Cardiac muscle cell (in vitro differentiated cells and primary cell): ENCODE results near the gene OSBPL3. TPM values are rescaled to one million over a fixed set of nuclear protein-coding genes. Genes with fewer than 3 reads are reported as not detected.

Experiments
- DNase-seq, 2 donors: peaks; one replicate each; pipeline versions ENCODE4 v3.0.0 to v3.0.0-alpha.2; 2010 to 2017; ENCODE audit warnings: low read depth in 1 of 2, low spot score in 1 of 2
- H3K27ac ChIP-seq: fragments of 200-600 bp; sonication (generic); 2 replicates; pipeline ENCODE4 v1.5.1; 2016
- H3K27me3 ChIP-seq: fragments of 200-600 bp; sonication (generic); 2 replicates; pipeline ENCODE4 v1.6.0; 2016; ENCODE audit warnings: control low read depth
- H3K36me3 ChIP-seq: fragments of 200-600 bp; sonication (generic); 2 replicates; pipeline ENCODE4 v1.5.1; 2016; ENCODE audit warnings: control low read depth
- H3K4me1 ChIP-seq: fragments of 200-600 bp; sonication (generic); 2 replicates; pipeline ENCODE4 v1.8.1; 2017; ENCODE audit warnings: low read depth, mild to moderate bottlenecking, mixed run types
- H3K4me3 ChIP-seq: fragments of 200-600 bp; sonication (generic); 2 replicates; pipeline ENCODE4 v1.5.1; 2016; ENCODE audit warnings: mild to moderate bottlenecking
- H3K9me3 ChIP-seq: fragments of 200-600 bp; sonication (generic); 2 replicates; pipeline ENCODE4 v1.5.1; 2017; ENCODE audit warnings: low read depth, mild to moderate bottlenecking, control low read depth
- polyA plus RNA-seq: library from polyadenylated mRNA; unstranded; fragments of >200 nt; fragmentation: Nextera tagmentation; extraction: Ambion mirVana; gene quantifications from 2 replicates; pipeline ENCODE4 v1.2.1, GENCODE V29; 2016
- total RNA-seq: library from RNA; depleted of rRNA; stranded (reverse); fragments of >200 nt; gene quantifications from 2 replicates; pipeline ENCODE4 v1.2.3, GENCODE V29; 2016
- TF ChIP-seq, protein P1 (sequence below): IDR thresholded peaks from 2 replicates; pipeline ENCODE4 v1.5.1; 2012; ENCODE audit warnings: low read depth, mild to moderate bottlenecking, low read length

The OSBPL3 gene
- total and polyA plus RNA-seq, 2 experiments from 2014 or later: 7.5 to 8.2 TPM

DNA sequence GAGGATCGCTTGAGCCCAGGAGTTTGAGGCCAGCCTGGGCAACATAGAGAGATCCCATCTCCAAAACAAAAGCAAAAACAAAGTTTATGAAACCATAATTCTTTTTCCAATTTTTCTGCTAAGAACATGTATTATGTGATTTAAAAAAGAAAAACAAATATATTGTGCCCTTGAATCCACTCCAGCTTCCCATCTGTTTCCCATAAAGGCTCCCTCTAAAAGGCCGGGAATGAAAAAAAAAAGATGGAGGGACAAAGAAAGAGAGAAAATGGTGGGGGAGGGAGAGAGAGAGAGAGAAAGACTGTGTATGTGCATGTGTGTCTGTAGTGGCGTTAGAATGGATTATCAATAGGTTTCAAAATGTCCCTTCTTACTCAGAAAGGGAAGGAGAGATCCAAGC lies 202.2 kb downstream of the OSBPL3 start:
- Histone ChIP-seq H3K4me1 (no peaks in the 10 kb centered on the region), H3K27ac (no peak overlapping the region), H3K27me3 (no peaks in the 10 kb centered on the region), H3K4me3 (no peak overlapping the region), H3K36me3 (no peaks in the 10 kb centered on the region), H3K9me3 (no peaks in the 10 kb centered on the region)
- TF ChIP-seq, protein P1, sequence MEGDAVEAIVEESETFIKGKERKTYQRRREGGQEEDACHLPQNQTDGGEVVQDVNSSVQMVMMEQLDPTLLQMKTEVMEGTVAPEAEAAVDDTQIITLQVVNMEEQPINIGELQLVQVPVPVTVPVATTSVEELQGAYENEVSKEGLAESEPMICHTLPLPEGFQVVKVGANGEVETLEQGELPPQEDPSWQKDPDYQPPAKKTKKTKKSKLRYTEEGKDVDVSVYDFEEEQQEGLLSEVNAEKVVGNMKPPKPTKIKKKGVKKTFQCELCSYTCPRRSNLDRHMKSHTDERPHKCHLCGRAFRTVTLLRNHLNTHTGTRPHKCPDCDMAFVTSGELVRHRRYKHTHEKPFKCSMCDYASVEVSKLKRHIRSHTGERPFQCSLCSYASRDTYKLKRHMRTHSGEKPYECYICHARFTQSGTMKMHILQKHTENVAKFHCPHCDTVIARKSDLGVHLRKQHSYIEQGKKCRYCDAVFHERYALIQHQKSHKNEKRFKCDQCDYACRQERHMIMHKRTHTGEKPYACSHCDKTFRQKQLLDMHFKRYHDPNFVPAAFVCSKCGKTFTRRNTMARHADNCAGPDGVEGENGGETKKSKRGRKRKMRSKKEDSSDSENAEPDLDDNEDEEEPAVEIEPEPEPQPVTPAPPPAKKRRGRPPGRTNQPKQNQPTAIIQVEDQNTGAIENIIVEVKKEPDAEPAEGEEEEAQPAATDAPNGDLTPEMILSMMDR: no peak
- no peak for DNase-seq

DNA sequence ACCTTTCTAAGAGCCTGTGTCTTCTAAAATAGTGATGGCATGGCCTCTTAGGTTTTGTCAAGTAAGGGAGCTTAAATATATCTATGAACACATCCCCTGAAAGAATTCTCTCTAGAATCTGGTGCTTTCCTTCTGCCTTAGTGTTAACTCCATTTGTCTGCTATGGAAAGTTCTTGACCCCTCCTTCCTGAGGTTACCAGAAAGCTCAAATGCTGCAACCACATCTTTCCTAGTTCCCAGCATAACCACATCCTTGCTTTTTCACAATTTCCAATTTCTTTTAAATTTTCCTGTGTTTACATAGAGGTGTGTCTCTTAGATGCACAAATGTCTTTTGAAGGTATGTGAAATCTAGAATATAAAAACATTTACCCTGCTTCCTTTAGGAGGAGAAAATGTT lies 206.3 kb downstream of the OSBPL3 start:
- Histone ChIP-seq H3K4me1 (peaks cover 3% of the 10 kb centered on the region), H3K9me3 (no peaks in the 10 kb centered on the region), H3K27ac (no peak overlapping the region), H3K36me3 (no peaks in the 10 kb centered on the region), H3K27me3 (no peaks in the 10 kb centered on the region), H3K4me3 (no peak overlapping the region)
- TF ChIP-seq, protein P1: no peak
- DNase-seq: peak in 1 of 2 donors; percentile 17

DNA sequence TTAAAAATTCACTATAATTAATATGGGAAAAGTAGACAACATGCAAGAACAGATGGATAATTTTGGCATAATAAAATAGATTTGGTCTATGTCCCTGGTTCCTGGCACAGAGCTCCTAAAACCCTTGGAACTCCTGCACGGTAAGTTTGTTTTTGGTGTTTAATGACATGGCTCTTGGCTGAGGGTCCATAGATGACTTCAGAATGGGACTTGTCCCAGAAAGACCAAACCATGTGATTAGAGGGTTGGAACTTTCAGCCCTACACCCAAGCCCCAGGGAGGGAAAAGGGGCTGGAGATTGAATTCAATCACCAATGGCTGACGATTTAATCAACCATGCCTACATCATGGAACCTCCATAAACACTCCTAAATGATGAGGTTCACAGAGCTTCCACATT lies 210.1 kb downstream of the OSBPL3 start:
- H3K4me3 ChIP-seq: no peak overlapping the region
- no peaks in the 10 kb centered on the region for H3K36me3 ChIP-seq
- no peak for DNase-seq
- TF ChIP-seq, protein P1: no peak
- peaks cover 18% of the 10 kb centered on the region for H3K4me1 ChIP-seq
- no peaks in the 10 kb centered on the region for H3K27me3 ChIP-seq
- H3K27ac ChIP-seq: no peak overlapping the region
- no peaks in the 10 kb centered on the region for H3K9me3 ChIP-seq

DNA sequence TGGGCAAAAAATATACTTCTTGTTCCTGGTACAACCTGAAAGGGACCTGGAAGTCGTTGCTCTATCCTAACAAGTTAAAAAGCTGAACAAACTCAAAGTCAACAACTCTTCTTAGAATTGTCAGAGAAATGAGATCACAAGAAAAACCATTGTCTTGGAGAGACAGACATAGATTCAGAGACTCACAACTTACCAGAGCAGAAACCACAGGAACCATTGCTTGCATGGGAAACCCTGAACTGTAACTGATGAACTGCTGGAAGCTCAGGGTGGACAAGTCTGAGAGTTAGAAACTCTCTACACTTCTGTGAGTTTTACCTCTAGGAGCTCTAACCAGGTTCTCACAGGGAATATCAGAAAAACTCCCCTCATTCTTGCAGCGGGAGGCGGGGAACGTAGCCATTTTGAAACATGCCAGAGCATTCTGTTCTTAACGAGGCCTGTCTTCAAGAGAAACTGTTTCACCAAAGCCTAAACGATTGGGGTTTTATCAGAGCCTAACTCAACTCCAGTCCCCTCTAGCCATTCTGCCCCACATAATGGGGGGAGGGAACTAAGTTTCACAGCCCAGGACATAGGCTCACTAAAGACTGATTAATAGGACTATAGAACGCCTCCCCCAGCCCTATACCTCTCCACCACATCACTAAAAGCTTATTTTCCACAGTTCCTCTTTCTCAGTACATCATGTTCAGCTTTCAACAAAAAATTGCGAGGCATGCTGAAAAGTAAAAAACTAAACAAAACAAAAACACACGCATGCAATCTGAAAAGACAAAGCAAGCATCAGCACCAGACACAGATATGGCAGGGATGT lies 210.8 kb downstream of the OSBPL3 start:
- Histone ChIP-seq H3K9me3 (no peaks in the 10 kb centered on the region), H3K27me3 (no peaks in the 10 kb centered on the region), H3K27ac (no peak overlapping the region), H3K36me3 (no peaks in the 10 kb centered on the region), H3K4me3 (no peak overlapping the region), H3K4me1 (peaks cover 20% of the 10 kb centered on the region)
- TF ChIP-seq, protein P1: no peak
- no peak for DNase-seq

DNA sequence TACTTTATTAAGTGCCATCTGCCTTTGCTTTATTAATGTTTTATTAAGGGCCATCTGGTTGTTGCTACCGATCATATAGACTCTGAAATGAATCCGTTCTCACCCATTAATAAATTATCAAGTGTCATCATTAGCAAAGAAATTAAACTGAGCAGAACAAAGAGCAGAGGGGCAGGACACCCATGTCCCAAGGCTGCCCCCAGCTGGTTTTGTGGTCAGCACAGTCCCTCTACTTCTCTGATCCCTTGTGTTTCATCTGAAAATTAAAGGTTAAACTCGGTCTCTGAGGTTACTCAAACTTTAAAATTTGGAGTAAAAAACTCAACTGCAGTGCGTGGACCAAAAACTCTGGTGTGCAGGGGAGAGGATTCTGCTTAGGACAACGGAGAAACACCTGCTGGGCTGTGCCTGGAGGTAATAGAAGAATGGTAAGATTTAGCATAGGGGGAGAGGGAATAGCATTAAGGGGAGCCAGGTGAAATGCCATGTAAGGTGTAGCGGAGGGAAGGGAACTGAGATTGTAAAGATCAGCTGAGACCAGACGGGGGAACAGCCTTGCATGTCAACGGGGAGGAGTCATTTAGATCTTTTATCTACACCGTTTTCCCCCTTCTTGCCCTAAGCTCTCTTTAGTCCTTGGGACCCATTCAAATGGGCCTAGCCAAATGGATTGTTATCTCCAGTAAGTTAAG lies 212.0 kb downstream of the OSBPL3 start:
- Histone ChIP-seq H3K4me3 (no peak overlapping the region), H3K36me3 (no peaks in the 10 kb centered on the region), H3K4me1 (peaks cover 20% of the 10 kb centered on the region), H3K27me3 (no peaks in the 10 kb centered on the region), H3K9me3 (no peaks in the 10 kb centered on the region), H3K27ac (no peak overlapping the region)
- no peak for DNase-seq
- TF ChIP-seq, protein P1: no peak
